IMR-90 (cell line): Measurements from ENCODE around the gene YLPM1. TPM values are rescaled to one million over a fixed set of nuclear protein-coding genes. Genes with fewer than 3 reads are reported as not detected.

Experiments
- ATAC-seq: fragments of 200-7000 bp; cut with Tn5 transposase; 2 replicates; pipeline ENCODE4 v1.9.1; 2020; ENCODE audit warnings: low read depth, mild to moderate bottlenecking, moderate library complexity
- BruUV-seq: library from RNA; stranded (reverse); fragments of 400-500 nt; replicated peaks from 2 replicates; lab custom pipeline; 2021; lab: Mats Ljungman, UMichigan
- CTCF ChIA-PET: fragments of 300-600 bp; formaldehyde crosslinking; extraction: SDS; loops from one replicate; lab custom pipeline; 2021; ENCODE audit warnings: antibody characterized with exemption; lab: Yijun Ruan, JAX
- POLR2A ChIA-PET: fragments of 300-600 bp; sonication (Branson Sonifier 250); formaldehyde crosslinking; loops from one replicate; lab custom pipeline; 2022; ENCODE audit warnings: antibody characterized with exemption; ENCODE audit not compliant: unreplicated experiment; lab: Charles Lee
- DNase-seq: peaks from one replicate; pipeline ENCODE4 v3.0.0; 2013
- H2AFZ ChIP-seq: replicated peaks from 2 replicates; pipeline ENCODE3; 2013; ENCODE audit warnings: low read length, mild to moderate bottlenecking; ENCODE audit not compliant: poor library complexity
- H2AK5ac ChIP-seq: 2 replicates; pipeline ENCODE4 v1.6.1; 2013; ENCODE audit warnings: low read depth, low read length, inconsistent platforms
- H2AK9ac ChIP-seq: replicated peaks from 2 replicates; pipeline ENCODE3; 2013; ENCODE audit warnings: mild to moderate bottlenecking, low read depth, low read length, moderate library complexity; ENCODE audit not compliant: poor library complexity
- H2BK120ac ChIP-seq: 2 replicates; pipeline ENCODE4 v1.6.1; 2013; ENCODE audit warnings: low read depth, low read length, inconsistent platforms
- H2BK15ac ChIP-seq: 3 replicates; pipeline ENCODE4 v1.6.1; 2013; ENCODE audit warnings: low read depth, low read length, inconsistent platforms
- H2BK20ac ChIP-seq: 2 replicates; pipeline ENCODE4 v1.6.1; 2013; ENCODE audit warnings: low read depth, mild to moderate bottlenecking, inconsistent platforms, low read length, moderate library complexity
- H2BK5ac ChIP-seq: 2 replicates; pipeline ENCODE4 v1.6.1; 2013; ENCODE audit warnings: mild to moderate bottlenecking, low read depth, low read length, inconsistent platforms; ENCODE audit not compliant: poor library complexity, severe bottlenecking
- H3K14ac ChIP-seq: replicated peaks from 2 replicates; pipeline ENCODE4 v1.6.1; 2013; ENCODE audit warnings: low read depth, low read length, inconsistent platforms
- H3K18ac ChIP-seq: 2 replicates; pipeline ENCODE4 v1.6.1; 2013; ENCODE audit warnings: low read depth, low read length, control low read depth
- H3K23ac ChIP-seq: 2 replicates; pipeline ENCODE4 v1.6.1; 2013; ENCODE audit warnings: low read depth, low read length, inconsistent platforms
- H3K27ac ChIP-seq: 2 replicates; pipeline ENCODE4 v1.5.1; 2013; ENCODE audit warnings: mild to moderate bottlenecking, control low read depth, low read length; ENCODE audit not compliant: insufficient read depth
- H3K27me3 ChIP-seq: 2 replicates; pipeline ENCODE4 v1.6.1; 2013; ENCODE audit warnings: low read length; ENCODE audit not compliant: control insufficient read depth, insufficient read depth
- H3K36me3 ChIP-seq: 2 replicates; pipeline ENCODE4 v1.6.1; 2013; ENCODE audit warnings: low read length, mixed read lengths; ENCODE audit not compliant: control insufficient read depth, insufficient read depth
- H3K4ac ChIP-seq: 2 replicates; pipeline ENCODE4 v1.6.1; 2013; ENCODE audit warnings: low read depth, low read length, inconsistent platforms
- H3K4me1 ChIP-seq: 2 replicates; pipeline ENCODE4 v1.6.1; 2013; ENCODE audit warnings: low read length, mixed read lengths; ENCODE audit not compliant: control insufficient read depth, insufficient read depth
- H3K4me2 ChIP-seq: 2 replicates; pipeline ENCODE4 v1.6.1; 2013; ENCODE audit warnings: low read depth, mild to moderate bottlenecking, control low read depth, low read length, moderate library complexity
- H3K4me3 ChIP-seq: 2 replicates; pipeline ENCODE4 v1.5.1; 2013; ENCODE audit warnings: low read depth, mild to moderate bottlenecking, control low read depth, low read length, moderate library complexity; ENCODE audit not compliant: insufficient read depth
- H3K56ac ChIP-seq: 2 replicates; pipeline ENCODE4 v1.6.1; 2013; ENCODE audit warnings: low read length, inconsistent platforms; ENCODE audit not compliant: insufficient read depth; ENCODE audit errors: extremely low read depth
- H3K79me1 ChIP-seq, 2 experiments: 2 replicates each; pipeline ENCODE4 v1.6.1; 2013; ENCODE audit warnings: low read length in 2 of 2, inconsistent platforms in 1 of 2, low read depth in 1 of 2
- H3K9ac ChIP-seq: 2 replicates; pipeline ENCODE4 v1.6.1; 2013; ENCODE audit warnings: low read depth, low read length, control low read depth
- H3K9me1 ChIP-seq: 2 replicates; pipeline ENCODE4 v1.6.1; 2013; ENCODE audit warnings: low read length, inconsistent platforms; ENCODE audit not compliant: insufficient read depth
- H3K9me3 ChIP-seq: 2 replicates; pipeline ENCODE4 v1.6.1; 2013; ENCODE audit warnings: low read length; ENCODE audit not compliant: control insufficient read depth, insufficient read depth
- H4K20me1 ChIP-seq: 2 replicates; pipeline ENCODE4 v1.6.1; 2013; ENCODE audit warnings: low read length, inconsistent platforms; ENCODE audit not compliant: insufficient read depth
- H4K5ac ChIP-seq: 2 replicates; pipeline ENCODE4 v1.6.1; 2013; ENCODE audit warnings: mild to moderate bottlenecking, low read depth, low read length, control low read depth
- H4K8ac ChIP-seq, 2 experiments: 2 replicates each; pipeline ENCODE4 v1.6.1; 2013; ENCODE audit warnings: low read depth in 2 of 2, low read length in 2 of 2, control low read depth in 1 of 2, inconsistent platforms in 1 of 2
- H4K91ac ChIP-seq: 2 replicates; pipeline ENCODE4 v1.6.1; 2013; ENCODE audit warnings: low read depth, low read length, inconsistent platforms; ENCODE audit not compliant: insufficient read depth
- ELK1 ChIP-seq: fragments of 150-350 bp; IDR thresholded peaks from 2 replicates; pipeline ENCODE4 v1.6.1; 2016; ENCODE audit warnings: low read depth, mild to moderate bottlenecking, low read length, moderate library complexity, borderline replicate concordance
- MAZ ChIP-seq: IDR thresholded peaks from 2 replicates; pipeline ENCODE4 v1.6.1; 2012; ENCODE audit warnings: low read depth, mild to moderate bottlenecking, low read length, improper control_type of control experiment, moderate library complexity, borderline replicate concordance
- NFE2L2 ChIP-seq: fragments of 150-350 bp; IDR thresholded peaks from 2 replicates; pipeline ENCODE4 v1.6.1; 2016; ENCODE audit warnings: low read depth, mild to moderate bottlenecking, low read length
- USF2 ChIP-seq: fragments of 150-350 bp; IDR thresholded peaks from 2 replicates; pipeline ENCODE4 v1.6.1; 2017; ENCODE audit warnings: mild to moderate bottlenecking, antibody characterized with exemption, low read length, low read depth
- WGBS, 2 experiments: methylation state at CpG; one replicate each; pipeline versions ENCODE4 v1.1.5 to v1.1.7; 2013; ENCODE audit warnings: missing lambda C conversion rate in 2 of 2; ENCODE audit not compliant: insufficient read length in 1 of 2; ENCODE audit errors: extremely low coverage in 2 of 2; 5-methylcytosine and 5-hydroxymethylcytosine counted together
- dilution Hi-C: fragments of 300-500 bp; cut with HindIII; formaldehyde crosslinking; loops from one replicate; pipeline ENCODE4 v1.14.3; 2018; ENCODE audit warnings: low sequenced_read_pairs; ENCODE audit not compliant: unreplicated experiment
- in situ Hi-C: fragments of 300-500 bp; cut with MboI; formaldehyde crosslinking; loops from 3 replicates; pipeline ENCODE4 v1.14.3; 2019; ENCODE audit warnings: low sequenced_read_pairs, inconsistent platforms, mixed read lengths
- intact Hi-C: fragments of 100-400 bp; cut with micrococcal nuclease; formaldehyde crosslinking; loops from 2 replicates; pipeline ENCODE4 v1.10.0; 2022
- polyA plus RNA-seq, 3 experiments: library from polyadenylated mRNA; depleted of rRNA; stranded (reverse); fragments of >200 nt; gene quantifications; 2 replicates each; pipeline ENCODE4 v1.2.3, GENCODE V29; 2012; ENCODE audit warnings: low replicate concordance in 1 of 3
- total RNA-seq: library from RNA; depleted of rRNA; stranded (reverse); fragments of >200 nt; gene quantifications from 2 replicates; pipeline ENCODE4 v1.2.3, GENCODE V29; 2012
- TF ChIP-seq, protein P1 (sequence below): conservative IDR thresholded peaks from 2 replicates; pipeline ENCODE4 v1.5.1; 2012; ENCODE audit warnings: mild to moderate bottlenecking, low read depth, low read length, improper control_type of control experiment

The YLPM1 gene
- total and polyA plus RNA-seq, 2 of the 4 experiments (the other 2 are of a cell fraction): 8.2 to 19.7 TPM

GRCh38 chr14:74832849-74833248, 69.7 kb downstream of the YLPM1 start:
- peaks cover 11% of the 10 kb centered on the region for H3K9me1 ChIP-seq
- BruUV-seq: no TSS peak
- TF ChIP-seq, protein P1, sequence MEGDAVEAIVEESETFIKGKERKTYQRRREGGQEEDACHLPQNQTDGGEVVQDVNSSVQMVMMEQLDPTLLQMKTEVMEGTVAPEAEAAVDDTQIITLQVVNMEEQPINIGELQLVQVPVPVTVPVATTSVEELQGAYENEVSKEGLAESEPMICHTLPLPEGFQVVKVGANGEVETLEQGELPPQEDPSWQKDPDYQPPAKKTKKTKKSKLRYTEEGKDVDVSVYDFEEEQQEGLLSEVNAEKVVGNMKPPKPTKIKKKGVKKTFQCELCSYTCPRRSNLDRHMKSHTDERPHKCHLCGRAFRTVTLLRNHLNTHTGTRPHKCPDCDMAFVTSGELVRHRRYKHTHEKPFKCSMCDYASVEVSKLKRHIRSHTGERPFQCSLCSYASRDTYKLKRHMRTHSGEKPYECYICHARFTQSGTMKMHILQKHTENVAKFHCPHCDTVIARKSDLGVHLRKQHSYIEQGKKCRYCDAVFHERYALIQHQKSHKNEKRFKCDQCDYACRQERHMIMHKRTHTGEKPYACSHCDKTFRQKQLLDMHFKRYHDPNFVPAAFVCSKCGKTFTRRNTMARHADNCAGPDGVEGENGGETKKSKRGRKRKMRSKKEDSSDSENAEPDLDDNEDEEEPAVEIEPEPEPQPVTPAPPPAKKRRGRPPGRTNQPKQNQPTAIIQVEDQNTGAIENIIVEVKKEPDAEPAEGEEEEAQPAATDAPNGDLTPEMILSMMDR: no peak
- TF ChIP-seq NFE2L2 (no peak), ELK1 (no peak), MAZ (no peak), USF2 (no peak)

More at GRCh38 chr14:74832849-74833248, 69.7 kb downstream of the YLPM1 start:
- Histone ChIP-seq H3K4me3 (no peak overlapping the region), H3K4ac (no peak overlapping the region), H3K79me1 (peaks cover 14 to 35% of the 10 kb centered on the region in 2 experiments; a peak in 3 of 4 replicates), H3K4me1 (peaks cover 20% of the 10 kb centered on the region), H3K27ac (no peak overlapping the region), H3K9me3 (no peaks in the 10 kb centered on the region), H3K18ac (no peak overlapping the region), H4K8ac (no peak overlapping the region), H4K20me1 (peaks cover 6% of the 10 kb centered on the region; the same call in 1 of the 2 replicates), H3K36me3 (peaks cover 20% of the 10 kb centered on the region), H2BK15ac (no peak overlapping the region), H4K91ac (no peak overlapping the region), H2BK5ac (no peak overlapping the region), H4K5ac (no peak overlapping the region), H2BK20ac (no peak overlapping the region), H2AK9ac (no peak overlapping the region), H2AK5ac (no peak overlapping the region), H3K56ac (no peak overlapping the region), H3K23ac (no peak overlapping the region), H3K14ac (no peak overlapping the region), H2BK120ac (no peak overlapping the region), H3K9ac (no peak overlapping the region), H2AFZ (no peak overlapping the region), H3K4me2 (no peak overlapping the region), H3K27me3 (no peaks in the 10 kb centered on the region)
- no CpG with 5 or more reads among the region's 4 CpGs for WGBS, 2 experiments
- DNase-seq: no peak
- intact Hi-C loops (no loop called here), dilution Hi-C loops (no loop called here), in situ Hi-C loops (no loop called here)
- POLR2A ChIA-PET: no interaction called here
- CTCF ChIA-PET: no interaction called here
- ATAC-seq: no peak
